Activated naive CD8-positive, alpha-beta T cell treated with anti-CD3 and anti-CD28 coated beads, Interleukin-2, amount 50 U/mL, for 16 hours (primary cell): Measurements from ENCODE around the gene HTR3D.
"Not testable (repeated sequence)": the region's sequence is repeated elsewhere in the genome, so short reads cannot be mapped to it uniquely, and the experiment has no call there.

Experiments used
- DNase-seq: peaks from one replicate; pipeline ENCODE4 v3.0.0-alpha.2; 2020; ENCODE audit warnings: low read depth, low spot score

Gene HTR3D

DNA sequence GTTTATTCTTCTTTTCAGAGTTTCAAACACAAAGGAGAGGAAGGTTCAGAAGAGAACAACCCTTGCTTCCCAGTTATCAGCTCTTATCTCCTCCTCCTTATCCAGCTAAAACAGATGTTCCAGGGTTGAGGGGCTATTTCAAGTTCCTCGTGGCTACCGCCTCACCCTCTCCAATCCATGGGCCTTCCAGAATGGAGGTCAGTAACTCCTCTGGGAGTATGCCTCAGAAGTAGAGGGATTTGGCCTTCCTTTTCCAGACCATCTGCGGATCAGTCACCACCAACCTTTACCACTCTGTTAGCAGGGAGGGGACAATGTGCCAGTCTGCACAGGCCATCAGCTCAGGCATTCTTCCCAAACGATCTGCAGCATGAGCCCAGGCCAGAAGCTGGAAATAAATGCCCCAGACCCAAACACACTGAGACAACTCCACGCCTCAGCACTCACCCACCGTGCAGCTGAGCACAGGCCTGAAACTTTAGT lies 36.1 kb downstream of the HTR3D start:
- no peak for DNase-seq

DNA sequence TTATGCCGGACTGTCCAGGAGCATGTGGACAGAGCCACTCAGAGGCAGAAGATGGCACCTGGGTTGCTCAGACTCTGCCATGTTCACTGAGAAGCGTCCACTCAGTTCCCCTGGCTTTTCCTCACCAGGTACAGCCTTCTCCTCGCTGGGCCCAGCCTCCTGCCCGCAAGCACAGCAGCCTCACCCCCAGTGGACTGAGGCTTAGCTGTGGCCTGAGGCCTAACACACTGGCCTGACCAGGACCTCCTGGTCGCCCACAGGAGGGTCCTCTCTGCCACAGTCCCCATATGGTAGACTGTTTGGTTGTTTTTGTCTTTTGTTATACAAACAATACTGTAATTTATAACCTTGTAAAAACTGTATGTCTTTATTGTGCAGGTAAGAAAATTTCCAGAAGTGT lies 36.8 kb downstream of the HTR3D start:
- DNase-seq: no peak

DNA sequence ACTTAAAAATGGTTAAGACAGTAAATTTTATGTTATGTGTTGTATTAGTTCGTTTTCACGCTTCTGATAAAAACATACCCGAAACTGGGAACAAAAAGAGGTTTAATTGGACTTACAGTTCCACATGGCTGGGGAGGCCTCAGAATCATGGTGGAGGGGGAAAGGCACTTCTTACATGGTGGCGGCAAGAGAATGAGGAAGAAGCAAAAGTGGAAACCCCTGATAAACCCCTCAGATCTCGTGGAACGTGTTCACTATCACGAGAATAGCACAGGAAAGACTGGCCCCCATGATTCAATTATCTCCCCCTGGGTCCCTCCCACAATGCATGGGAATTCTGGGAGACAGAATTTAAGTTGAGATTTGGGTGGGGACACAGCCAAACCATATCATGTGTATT lies 39.6 kb downstream of the HTR3D start:
- DNase-seq: not testable (repeated sequence)

DNA sequence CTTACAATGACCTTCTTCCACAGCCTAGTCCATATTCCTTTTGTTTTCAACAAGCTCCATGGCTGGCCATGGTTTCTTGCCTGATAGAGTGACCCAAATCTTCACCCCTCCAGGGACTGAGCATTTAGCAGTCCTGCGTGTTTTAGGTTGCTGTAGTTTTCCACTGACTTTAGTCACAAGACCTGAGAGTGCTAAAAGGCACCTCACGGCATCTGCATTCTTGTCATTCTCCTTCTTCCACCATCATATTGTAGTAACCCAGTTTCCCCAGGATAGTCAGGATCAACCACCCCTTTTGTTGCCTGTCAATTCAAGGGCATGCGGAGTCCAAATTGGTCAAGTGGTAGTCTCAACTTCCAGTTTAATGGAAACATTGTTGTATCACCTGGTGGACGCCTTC lies 42.1 kb downstream of the HTR3D start:
- no peak for DNase-seq

DNA sequence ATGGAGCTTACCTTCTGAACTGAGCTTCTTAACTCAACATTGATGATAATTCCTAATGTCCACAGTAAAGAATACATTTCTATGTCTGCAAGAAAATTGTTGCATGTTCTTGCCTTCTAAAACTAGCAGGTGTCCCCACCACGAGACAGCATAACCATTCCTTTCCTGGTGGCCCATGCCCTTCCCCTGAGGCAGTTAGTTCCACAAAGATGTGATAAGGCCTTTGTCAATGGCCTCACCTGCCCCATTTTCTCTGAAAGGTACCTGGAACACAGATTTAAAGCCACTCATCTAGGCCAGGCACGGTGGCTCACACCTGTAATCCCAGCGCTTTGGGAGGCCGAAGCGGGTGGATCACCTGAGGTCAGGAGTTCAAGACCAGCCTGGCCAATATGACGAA lies 44.4 kb downstream of the HTR3D start:
- DNase-seq: no peak

DNA sequence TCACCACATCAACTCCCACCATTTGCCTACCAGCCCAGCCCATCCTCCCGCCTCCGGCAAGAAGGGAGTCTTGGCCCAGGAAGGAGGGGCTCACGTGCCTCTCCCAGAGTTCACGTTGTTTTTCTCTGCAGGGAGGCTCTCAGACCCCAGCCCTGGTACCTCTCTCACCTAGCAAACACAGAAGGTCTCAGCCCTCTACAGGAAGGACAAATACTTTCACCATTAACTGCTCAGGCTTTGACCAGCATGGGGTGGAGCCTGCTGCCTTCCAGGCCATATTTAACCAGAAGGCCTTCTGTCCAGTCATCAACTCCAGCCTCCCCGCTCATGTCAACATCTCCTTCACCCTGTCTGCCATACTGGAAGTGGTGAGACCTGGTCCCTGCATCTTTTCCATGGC lies 46.3 kb downstream of the HTR3D start:
- no peak for DNase-seq

DNA sequence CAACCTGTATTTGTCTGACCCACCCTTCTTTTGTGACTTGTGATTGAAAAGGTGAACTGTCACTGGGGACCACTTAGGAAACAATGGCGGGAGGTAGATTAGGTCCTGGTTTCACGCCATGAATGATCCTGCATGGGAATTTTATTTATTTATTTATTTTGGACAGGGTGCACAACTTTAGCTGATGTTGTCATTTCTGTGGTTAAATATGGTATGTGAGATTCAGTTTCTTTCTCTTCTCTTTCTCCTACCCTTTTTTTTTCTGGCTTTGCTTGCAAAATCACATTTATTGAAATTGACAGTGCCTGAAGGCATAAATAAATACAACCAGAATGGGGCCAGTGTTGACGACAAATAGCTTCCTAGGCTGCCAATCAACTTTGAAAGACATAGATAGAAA lies 47.3 kb downstream of the HTR3D start:
- DNase-seq: no peak

DNA sequence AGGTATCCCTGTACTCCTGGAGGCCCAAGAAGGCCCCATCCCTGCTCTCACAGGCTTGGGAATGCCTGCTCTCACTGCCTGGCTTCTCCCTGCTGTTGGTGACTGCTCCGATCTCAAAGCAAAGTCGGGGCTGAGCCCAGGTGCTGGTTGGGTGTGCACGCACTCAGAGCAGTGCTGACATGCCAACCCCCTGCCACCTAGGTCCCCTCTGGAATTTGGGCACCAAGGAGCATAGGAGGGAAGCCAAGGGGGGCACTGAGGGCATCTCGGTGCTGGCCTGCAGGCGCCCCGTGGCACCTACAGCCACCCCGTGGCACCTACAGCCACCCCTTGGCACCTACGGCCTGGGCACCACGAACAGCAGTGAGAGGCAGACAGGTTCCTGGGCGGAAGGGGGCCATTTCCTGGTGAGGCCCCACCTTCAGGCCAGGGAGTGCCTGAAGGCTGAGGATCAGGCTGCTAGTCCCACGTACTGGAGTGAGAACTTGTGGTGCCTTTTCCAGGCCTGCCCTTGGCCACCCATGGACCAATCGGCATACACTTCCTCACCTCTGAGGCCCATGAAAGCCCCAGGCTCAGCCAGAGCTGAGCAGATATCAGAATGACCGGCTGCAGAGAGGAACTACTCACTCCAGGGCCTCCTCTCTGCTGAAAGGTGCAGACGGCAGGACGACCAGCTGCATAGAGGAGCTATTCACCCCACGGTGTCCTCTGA lies 49.7 kb downstream of the HTR3D start:
- no peak for DNase-seq

DNA sequence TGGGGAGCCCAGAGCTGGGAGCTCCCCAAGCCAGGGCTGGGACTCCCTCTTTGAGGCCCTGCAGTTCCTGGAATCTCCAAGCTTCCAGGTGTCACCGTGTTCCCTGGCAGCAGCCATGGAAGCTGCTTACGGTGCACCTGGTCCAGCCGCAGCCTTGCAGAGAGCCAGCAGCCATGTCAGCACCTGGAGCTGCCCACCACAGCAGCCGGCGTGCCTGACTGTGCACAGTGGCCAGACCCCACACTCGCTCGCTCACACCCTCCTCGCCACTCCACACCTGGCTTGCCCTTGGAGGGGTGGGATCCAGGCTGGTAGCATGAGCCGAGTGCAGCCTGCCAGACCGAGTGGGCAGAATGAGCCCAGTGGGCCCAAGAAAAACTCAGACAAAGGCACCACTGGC lies 50.5 kb downstream of the HTR3D start:
- DNase-seq: no peak

DNA sequence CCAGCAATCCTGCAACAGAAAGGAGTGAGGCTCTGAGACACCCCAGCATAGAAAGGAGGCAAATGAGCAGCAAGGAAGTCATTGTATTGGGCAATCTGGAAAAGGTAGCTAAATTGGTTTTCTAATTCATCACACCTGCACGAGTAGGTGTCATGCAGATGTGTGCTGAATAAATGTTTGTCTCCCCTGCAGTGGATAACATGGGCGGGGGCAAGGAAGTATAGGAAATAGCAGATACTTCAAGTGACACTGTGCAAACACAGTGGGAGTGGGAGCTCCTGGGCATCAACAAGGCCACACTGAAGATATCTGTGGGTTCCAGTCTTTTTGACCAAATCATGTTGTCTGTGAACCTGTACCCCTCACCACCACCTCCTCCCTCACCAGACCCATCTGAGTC lies 50.9 kb downstream of the HTR3D start:
- DNase-seq: no peak

DNA sequence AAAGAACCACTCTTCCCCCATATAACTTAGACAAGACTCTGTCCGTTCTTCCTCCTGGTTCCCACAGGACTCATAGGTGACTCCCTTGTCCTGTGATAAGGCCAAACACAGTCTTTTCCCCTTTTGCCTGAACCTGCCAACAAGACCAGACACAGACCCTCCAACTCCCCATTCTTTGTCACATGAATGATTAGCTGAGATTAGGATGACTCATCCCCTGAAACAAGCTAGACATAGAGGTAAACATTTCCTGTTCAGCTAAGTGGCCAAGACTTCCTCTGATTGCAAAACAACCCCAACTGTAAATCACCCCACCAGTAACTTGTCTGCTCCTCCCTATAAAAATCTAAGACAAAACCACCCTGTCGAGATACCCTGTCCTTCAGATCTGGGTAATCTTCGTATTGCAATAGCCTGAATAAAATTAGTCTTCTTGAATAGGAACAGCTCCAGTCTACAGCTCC lies 53.9 kb downstream of the HTR3D start:
- DNase-seq: no peak
